K562 (cell line): ENCODE results near the gene SKP2. TPM values are rescaled to one million over a fixed set of nuclear protein-coding genes. Genes with fewer than 3 reads are reported as not detected.

Experiments used
- ATAC-seq: fragments of 200-7000 bp; cut with Tn5 transposase; 3 replicates; pipeline ENCODE4 v1.9.1; 2020; ENCODE audit warnings: moderate library complexity
- BruUV-seq: library from RNA; stranded (reverse); fragments of 400-500 nt; replicated peaks from 2 replicates; lab custom pipeline; 2021; lab: Mats Ljungman, UMichigan
- CTCF ChIA-PET: fragments of 300-600 bp; formaldehyde crosslinking; extraction: SDS; loops from one replicate; lab custom pipeline; 2021; ENCODE audit warnings: low intra/inter-chr PET ratio; lab: Yijun Ruan, JAX
- POLR2A ChIA-PET: fragments of 300-600, 350-650 bp; sonication (Branson Sonifier 250); formaldehyde crosslinking; extraction: SDS; loops from one replicate; lab custom pipeline; 2021; ENCODE audit warnings: antibody characterized with exemption, inconsistent platforms; lab: Yijun Ruan, JAX
- DNase-seq, 4 experiments: peaks; one replicate each; pipeline versions ENCODE4 v3.0.0 to v3.0.0-alpha.2; 2011 to 2018; ENCODE audit warnings: low spot score in 3 of 4, mixed read lengths in 3 of 4; ENCODE audit errors: extremely low read depth in 1 of 4
- FAIRE-seq: peaks from 2 replicates; lab custom pipeline; 2011; peaks lifted over from hg19 to GRCh38; lab: Jason Lieb, UNC
- H2AFZ ChIP-seq: 2 replicates; pipeline ENCODE4 v1.6.0; 2011; ENCODE audit warnings: low read depth, low read length, control low read depth, inconsistent platforms
- H3K27ac ChIP-seq: fragments of 200-600 bp; 3 replicates; pipeline ENCODE4 v1.8.0; 2011; ENCODE audit warnings: low read depth, mild to moderate bottlenecking, control low read depth, inconsistent platforms, low read length, moderate library complexity, mixed read lengths; ENCODE audit errors: extremely low read depth
- H3K27me3 ChIP-seq, 2 experiments: fragments of 300-600 bp in 1 of 2; 2 replicates in 1 of 2; 3 replicates in 1 of 2; pipeline versions ENCODE4 v1.6.0 to v1.8.0; 2011; ENCODE audit warnings: inconsistent platforms in 2 of 2, low read length in 2 of 2, mild to moderate bottlenecking in 1 of 2, mixed read lengths in 1 of 2, moderate library complexity in 1 of 2; ENCODE audit not compliant: control insufficient read depth in 2 of 2, insufficient read depth in 2 of 2
- H3K36me3 ChIP-seq: fragments of 300-600 bp; 3 replicates; pipeline ENCODE4 v1.8.0; 2011; ENCODE audit warnings: mild to moderate bottlenecking, low read length, inconsistent platforms; ENCODE audit not compliant: control insufficient read depth, insufficient read depth
- H3K4me1 ChIP-seq, 2 experiments: fragments of 200-600 bp in 1 of 2; replicated peaks in 1 of 2; 2 replicates in 1 of 2; 3 replicates in 1 of 2; pipeline versions ENCODE4 v1.5.1 to v1.8.0; 2011; ENCODE audit warnings: inconsistent platforms in 2 of 2, low read length in 2 of 2, mild to moderate bottlenecking in 1 of 2, mixed read lengths in 1 of 2, moderate library complexity in 1 of 2; ENCODE audit not compliant: control insufficient read depth in 2 of 2, insufficient read depth in 2 of 2
- H3K4me2 ChIP-seq: 2 replicates; pipeline ENCODE4 v1.6.1; 2011; ENCODE audit warnings: low read length, control low read depth, inconsistent platforms, mixed read lengths; ENCODE audit not compliant: insufficient read depth
- H3K4me3 ChIP-seq: fragments of 200-600 bp; sonication (generic), shearing (Covaris generic); 2 replicates; pipeline ENCODE4 v1.5.1; 2016; ENCODE audit warnings: control low read depth, inconsistent platforms
- H3K79me2 ChIP-seq: fragments of 200-600 bp; 3 replicates; pipeline ENCODE4 v1.8.0; 2011; ENCODE audit warnings: low read length, inconsistent platforms; ENCODE audit not compliant: control insufficient read depth, insufficient read depth
- H3K9ac ChIP-seq, 2 experiments: 2 replicates each; pipeline versions ENCODE4 v1.6.0 to v1.6.1; 2011; ENCODE audit warnings: low read depth in 2 of 2, low read length in 2 of 2, control low read depth in 1 of 2, inconsistent platforms in 1 of 2, mild to moderate bottlenecking in 1 of 2, mixed read lengths in 1 of 2; ENCODE audit not compliant: insufficient read depth in 1 of 2
- H3K9me1 ChIP-seq: one replicate; pipeline ENCODE4 v1.6.0; 2011; ENCODE audit warnings: inconsistent platforms, mild to moderate bottlenecking, low read length, moderate library complexity; ENCODE audit not compliant: control insufficient read depth, insufficient read depth
- H3K9me3 ChIP-seq: replicated peaks from 2 replicates; pipeline ENCODE4 v1.5.1; 2011; ENCODE audit warnings: low read depth, low read length, inconsistent platforms; ENCODE audit not compliant: control insufficient read depth, insufficient read depth
- H4K20me1 ChIP-seq: replicated peaks from 2 replicates; pipeline ENCODE4 v1.6.1; 2011; ENCODE audit warnings: low read length, inconsistent platforms, mixed read lengths; ENCODE audit not compliant: control insufficient read depth, insufficient read depth
- CCNT2 ChIP-seq: IDR thresholded peaks from 2 replicates; pipeline ENCODE4 v1.6.1; 2011; ENCODE audit warnings: borderline replicate concordance, low read depth, mild to moderate bottlenecking, moderate library complexity, mixed read lengths, low read length; ENCODE audit not compliant: insufficient read length; ENCODE audit errors: extremely low read depth
- CHD1 ChIP-seq: fragments of 200-600 bp; sonication (generic); IDR thresholded peaks from one replicate; pipeline ENCODE4 v1.6.1; 2012; ENCODE audit warnings: mild to moderate bottlenecking, moderate library complexity, low read length, inconsistent platforms
- FOS ChIP-seq: IDR thresholded peaks from 3 replicates; pipeline ENCODE4 v1.6.1; 2011; ENCODE audit not compliant: insufficient read length; ENCODE audit errors: extremely low read depth
- FOXM1 ChIP-seq, 2 experiments: fragments of 450-650 bp in 1 of 2; sonication (generic) in 1 of 2; formaldehyde crosslinking in 1 of 2; IDR thresholded peaks; 2 replicates each; pipeline versions ENCODE4 v1.6.1 to v1.9.0; 2017 to 2022; ENCODE audit warnings: low read depth in 2 of 2, mild to moderate bottlenecking in 2 of 2, missing genetic modification reagents in 1 of 2, moderate library complexity in 1 of 2
- HEY1 ChIP-seq: fragments of 250-450 bp; sonication (Bioruptor Pico); IDR thresholded peaks from 2 replicates; pipeline ENCODE4 v1.5.0; 2020; ENCODE audit warnings: mild to moderate bottlenecking, moderate library complexity, borderline replicate concordance
- HSF4 ChIP-seq: fragments of 250-450 bp; sonication (Bioruptor Pico); IDR thresholded peaks from 2 replicates; pipeline ENCODE4 v2.1.2; 2022; ENCODE audit warnings: mild to moderate bottlenecking, moderate library complexity, borderline replicate concordance
- MBD2 ChIP-seq: sonication (generic); IDR thresholded peaks from 2 replicates; pipeline ENCODE4 v1.6.1; 2016; ENCODE audit warnings: low read depth, borderline replicate concordance
- MTF1 ChIP-seq: fragments of 250-450 bp; sonication (Bioruptor Pico); IDR thresholded peaks from 2 replicates; pipeline ENCODE4 v1.9.0; 2021; ENCODE audit warnings: moderate library complexity, mild to moderate bottlenecking, inconsistent platforms, borderline replicate concordance
- MYNN ChIP-seq, 2 experiments: sonication (generic); formaldehyde crosslinking in 1 of 2; IDR thresholded peaks; 2 replicates each; pipeline versions ENCODE4 v1.5.0 to v1.6.1; 2016 to 2020; ENCODE audit warnings: antibody characterized with exemption in 1 of 2, missing genetic modification reagents in 1 of 2
- NFE2 ChIP-seq: IDR thresholded peaks from 2 replicates; pipeline ENCODE4 v1.6.1; 2014; ENCODE audit warnings: antibody characterized with exemption, low read depth
- PHB2 ChIP-seq: fragments of 450-650 bp; IDR thresholded peaks from 2 replicates; pipeline ENCODE4 v1.6.1; 2017; ENCODE audit warnings: low read depth
- RBM39 ChIP-seq: fragments of 200-400 bp; formaldehyde crosslinking; optimal IDR thresholded peaks from 2 replicates; pipeline ENCODE3; 2018; ENCODE audit warnings: low read depth, low read length
- RFX1 ChIP-seq: fragments of 450-650 bp; IDR thresholded peaks from 2 replicates; pipeline ENCODE4 v1.6.1; 2016; ENCODE audit warnings: mild to moderate bottlenecking, moderate library complexity
- RHOXF2B ChIP-seq: fragments of 250-450 bp; sonication (Bioruptor Pico); conservative IDR thresholded peaks from 2 replicates; pipeline ENCODE4 v1.5.1; 2021
- SNAPC5 ChIP-seq: fragments of 250-450 bp; sonication (Bioruptor Pico); IDR thresholded peaks from 2 replicates; pipeline ENCODE4 v1.8.0; 2021; ENCODE audit warnings: moderate library complexity, mild to moderate bottlenecking, inconsistent platforms
- STAG1 ChIP-seq: sonication (generic); formaldehyde crosslinking; IDR thresholded peaks from 2 replicates; pipeline ENCODE4 v1.5.0; 2020; ENCODE audit warnings: missing genetic modification reagents, borderline replicate concordance
- YY1 ChIP-seq, 3 experiments: IDR thresholded peaks; 2 replicates each; pipeline ENCODE4 v1.6.1; 2011; ENCODE audit warnings: low read length in 2 of 3, mild to moderate bottlenecking in 2 of 3, moderate library complexity in 2 of 3, borderline replicate concordance in 1 of 3, control low read depth in 1 of 3, low read depth in 1 of 3; ENCODE audit not compliant: insufficient read depth in 3 of 3, insufficient replicate concordance in 2 of 3, control insufficient read depth in 1 of 3, insufficient read length in 1 of 3; ENCODE audit errors: extremely low read depth in 1 of 3
- WGBS: fragments of 100-300 bp; shearing (Covaris generic); methylation state at CpG from one replicate; pipeline ENCODE4 v1.1.6; 2016; ENCODE audit warnings: low coverage, mixed read lengths; ENCODE audit not compliant: insufficient coverage; ENCODE audit errors: missing lambda C conversion rate; 5-methylcytosine and 5-hydroxymethylcytosine counted together
- in situ Hi-C: fragments of 300-500 bp; cut with MboI; formaldehyde crosslinking; loops from 4 replicates; pipeline ENCODE4 v1.15.0; 2018; ENCODE audit warnings: inconsistent platforms, mixed read lengths
- intact Hi-C: fragments of 100-400 bp; cut with micrococcal nuclease; formaldehyde crosslinking; loops from 2 replicates; pipeline ENCODE4 v1.14.2; 2022
- polyA plus RNA-seq, 8 experiments: library from polyadenylated mRNA; depleted of rRNA in 4 of 8; stranded (reverse) in 5 of 8; unstranded in 3 of 8; fragments of >200 nt; fragmentation: Nextera tagmentation in 2 of 8; fragmentation: Illumina TruSeq in 1 of 8; extraction: Ambion mirVana in 2 of 8; extraction: Trizol in 1 of 8; gene quantifications; 2 replicates each; pipeline versions ENCODE4 v1.2.1 to v1.2.3, GENCODE V29; 2011 to 2014; ENCODE audit warnings: inconsistent platforms in 1 of 8, missing spikeins in 1 of 8
- total RNA-seq, 7 experiments: library from RNA; depleted of rRNA in 6 of 7; stranded (reverse); fragments of >200 nt in 6 of 7; fragmentation: Illumina TruSeq in 2 of 7; extraction: Trizol in 2 of 7; gene quantifications; 2 replicates each; pipeline versions ENCODE4 v1.2.1 to v1.2.3, GENCODE V29; 2011 to 2021; ENCODE audit warnings: low replicate concordance in 1 of 7
- TF ChIP-seq, protein P1 (sequence below): sonication (generic); formaldehyde crosslinking; IDR thresholded peaks from 2 replicates; pipeline ENCODE4 v1.9.0; 2022; ENCODE audit warnings: mild to moderate bottlenecking, missing genetic modification reagents
- TF ChIP-seq, protein P2 (sequence below): fragments of 250-450 bp; sonication (Bioruptor Pico); IDR thresholded peaks from 2 replicates; pipeline ENCODE4 v1.8.0; 2022; ENCODE audit warnings: inconsistent platforms, mild to moderate bottlenecking, moderate library complexity, borderline replicate concordance

Gene SKP2
- total and polyA plus RNA-seq, 9 of the 15 experiments (the other 6 are each of a cell fraction or from before 2014, with no cell fraction given) = 30.0 to 97.5 (median 80.8) TPM

DNA sequence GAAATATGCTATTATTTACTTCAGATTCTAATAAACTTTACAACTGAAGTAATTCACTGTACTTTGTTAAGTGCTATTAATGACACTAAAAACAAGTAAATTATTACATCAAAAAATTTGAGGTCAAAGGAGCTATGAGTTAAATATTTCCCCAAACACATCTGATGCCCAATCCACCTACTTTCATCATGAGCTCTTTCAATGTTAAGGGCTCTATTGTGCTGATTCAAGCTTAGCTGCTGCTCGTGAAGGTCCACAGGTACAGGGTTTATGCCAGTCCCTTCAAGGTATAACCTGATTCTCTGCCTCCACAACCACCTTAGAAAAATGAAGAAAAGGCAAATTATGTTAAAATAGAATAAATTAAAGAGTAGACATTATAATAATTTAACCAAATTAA lies 65.7 kb downstream of the SKP2 start:
- Histone ChIP-seq H4K20me1 (no peaks in the 10 kb centered on the region), H2AFZ (no peak overlapping the region), H3K9me3 (no peaks in the 10 kb centered on the region), H3K9ac (no peak overlapping the region), H3K36me3 (peaks cover 70% of the 10 kb centered on the region; the same call in 1 of the 3 replicates), H3K79me2 (no peaks in the 10 kb centered on the region), H3K4me3 (no peak overlapping the region), H3K9me1 (no peaks in the 10 kb centered on the region), H3K27me3 (no peaks in the 10 kb centered on the region), H3K27ac (no peak overlapping the region)
- CTCF ChIA-PET = interaction anchor here (0.6 kb wide), 1 partner anchor 66 kb away, joined by 3 read pairs; the partner anchor contains the start of gene SKP2
- POLR2A ChIA-PET = interaction anchor here (0.9 to 1.9 kb wide), 4 partner anchors 10 to 24 kb away, joined by 3 to 6 read pairs (median 3); partner anchors contain the start of gene NADK2
- no peak for DNase-seq
- 86% methylated on average over 1 of the region's 1 CpG for WGBS
- intact Hi-C loops = no loop called here
- in situ Hi-C loops = no loop called here
- no peak for ATAC-seq
- no peak for TF ChIP-seq RFX1
- no peak for TF ChIP-seq SNAPC5 (CRISPR knock-in tag)
- no peak for TF ChIP-seq STAG1
- no peak for TF ChIP-seq NFE2
- TF ChIP-seq PHB2 = no peak
- no peak for TF ChIP-seq HSF4 (CRISPR knock-in tag)
- no peak for TF ChIP-seq MYNN (IDR thresholded peaks at IDR 0.05)
- no peak for TF ChIP-seq MYNN (CRISPR knock-in tag; IDR thresholded peaks at IDR 0.05)
- no peak for TF ChIP-seq FOXM1 (IDR thresholded peaks at IDR 0.05; ENCODE audit: low read depth)
- no peak for TF ChIP-seq FOXM1 (CRISPR knock-in tag; IDR thresholded peaks at IDR 0.05; ENCODE audit: low read depth)
- TF ChIP-seq RBM39 = no peak
- TF ChIP-seq, protein P1, sequence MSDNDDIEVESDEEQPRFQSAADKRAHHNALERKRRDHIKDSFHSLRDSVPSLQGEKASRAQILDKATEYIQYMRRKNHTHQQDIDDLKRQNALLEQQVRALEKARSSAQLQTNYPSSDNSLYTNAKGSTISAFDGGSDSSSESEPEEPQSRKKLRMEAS = no peak
- TF ChIP-seq FOS = no peak
- TF ChIP-seq MTF1 = no peak
- no peak for TF ChIP-seq HEY1
- no peak for TF ChIP-seq YY1 (IDR thresholded peaks at IDR 0.05; ENCODE audit: borderline replicate concordance in 1 of 3, control insufficient read depth in 1 of 3, extremely low read depth in 1 of 3, insufficient read depth in 3 of 3, insufficient read length in 1 of 3, insufficient replicate concordance in 2 of 3, low read depth in 1 of 3, low read length in 2 of 3)
- no peak for TF ChIP-seq CHD1
- TF ChIP-seq CCNT2 = no peak
- TF ChIP-seq, protein P2, sequence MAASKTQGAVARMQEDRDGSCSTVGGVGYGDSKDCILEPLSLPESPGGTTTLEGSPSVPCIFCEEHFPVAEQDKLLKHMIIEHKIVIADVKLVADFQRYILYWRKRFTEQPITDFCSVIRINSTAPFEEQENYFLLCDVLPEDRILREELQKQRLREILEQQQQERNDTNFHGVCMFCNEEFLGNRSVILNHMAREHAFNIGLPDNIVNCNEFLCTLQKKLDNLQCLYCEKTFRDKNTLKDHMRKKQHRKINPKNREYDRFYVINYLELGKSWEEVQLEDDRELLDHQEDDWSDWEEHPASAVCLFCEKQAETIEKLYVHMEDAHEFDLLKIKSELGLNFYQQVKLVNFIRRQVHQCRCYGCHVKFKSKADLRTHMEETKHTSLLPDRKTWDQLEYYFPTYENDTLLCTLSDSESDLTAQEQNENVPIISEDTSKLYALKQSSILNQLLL (CRISPR knock-in tag) = no peak
- no peak for TF ChIP-seq RHOXF2B (CRISPR knock-in tag)
- TF ChIP-seq MBD2 = no peak
- TF ChIP-seq, all 486 proteins: peak for 0
- H3K4me2 ChIP-seq = no peak overlapping the region
- BruUV-seq = no TSS peak
- FAIRE-seq = no peak
- H3K4me1 ChIP-seq = no peaks in the 10 kb centered on the region
